OCI-LY3 (cell line): ENCODE measurements around the gene KANK3.

Experiments used
- CTCF ChIP-seq: fragments of 200-600, 300-600 bp; sonication (generic); IDR thresholded peaks from 2 replicates; pipeline ENCODE4 v1.5.1; 2014; ENCODE audit warnings: antibody characterized with exemption, low read length, low read depth
- EZH2phosphoT487 ChIP-seq: fragments of 200-600 bp; shearing (Covaris generic); IDR thresholded peaks from 2 replicates; pipeline ENCODE4 v1.6.1; 2018; ENCODE audit warnings: antibody characterized with exemption, mixed run types, low read depth

- no peak for TF ChIP-seq CTCF
- no peak for TF ChIP-seq EZH2phosphoT487
Observed at GRCh38 chr19:8320564-8321066, 22.4 kb downstream of the KANK3 start.
